Measurements from ENCODE around the gene STX8. TPM values are rescaled to one million over a fixed set of nuclear protein-coding genes. Genes with fewer than 3 reads are reported as not detected.

The STX8 gene
- total RNA-seq, 2 donors from 2014 or later = 46.6 to 72.4 TPM

GRCh38 chr17:9209781-9210370, 365.7 kb downstream of the STX8 start:
- no peaks in the 10 kb centered on the region for H3K36me3 ChIP-seq
- TF ChIP-seq, protein P1, sequence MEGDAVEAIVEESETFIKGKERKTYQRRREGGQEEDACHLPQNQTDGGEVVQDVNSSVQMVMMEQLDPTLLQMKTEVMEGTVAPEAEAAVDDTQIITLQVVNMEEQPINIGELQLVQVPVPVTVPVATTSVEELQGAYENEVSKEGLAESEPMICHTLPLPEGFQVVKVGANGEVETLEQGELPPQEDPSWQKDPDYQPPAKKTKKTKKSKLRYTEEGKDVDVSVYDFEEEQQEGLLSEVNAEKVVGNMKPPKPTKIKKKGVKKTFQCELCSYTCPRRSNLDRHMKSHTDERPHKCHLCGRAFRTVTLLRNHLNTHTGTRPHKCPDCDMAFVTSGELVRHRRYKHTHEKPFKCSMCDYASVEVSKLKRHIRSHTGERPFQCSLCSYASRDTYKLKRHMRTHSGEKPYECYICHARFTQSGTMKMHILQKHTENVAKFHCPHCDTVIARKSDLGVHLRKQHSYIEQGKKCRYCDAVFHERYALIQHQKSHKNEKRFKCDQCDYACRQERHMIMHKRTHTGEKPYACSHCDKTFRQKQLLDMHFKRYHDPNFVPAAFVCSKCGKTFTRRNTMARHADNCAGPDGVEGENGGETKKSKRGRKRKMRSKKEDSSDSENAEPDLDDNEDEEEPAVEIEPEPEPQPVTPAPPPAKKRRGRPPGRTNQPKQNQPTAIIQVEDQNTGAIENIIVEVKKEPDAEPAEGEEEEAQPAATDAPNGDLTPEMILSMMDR (IDR thresholded peaks at IDR 0.05) = no peak
- TF ChIP-seq POLR2A (IDR thresholded peaks at IDR 0.05) = no peak
- TF ChIP-seq POLR2AphosphoS5 (IDR thresholded peaks at IDR 0.05) = no peak
- peaks cover 7% of the 10 kb centered on the region for H3K4me1 ChIP-seq (replicated peaks)
- H3K27ac ChIP-seq = no peak overlapping the region
- intact Hi-C loops (cut with DNase I) = no loop called here
- 91% methylated on average over 7 of the region's 7 CpGs for WGBS
- no peak overlapping the region for H3K4me3 ChIP-seq
- H3K9me3 ChIP-seq = no peaks in the 10 kb centered on the region
- H3K27me3 ChIP-seq (replicated peaks; ENCODE audit: insufficient read depth) = no peaks in the 10 kb centered on the region
- DNase-seq (ENCODE audit: low spot score) = no peak

DNA sequence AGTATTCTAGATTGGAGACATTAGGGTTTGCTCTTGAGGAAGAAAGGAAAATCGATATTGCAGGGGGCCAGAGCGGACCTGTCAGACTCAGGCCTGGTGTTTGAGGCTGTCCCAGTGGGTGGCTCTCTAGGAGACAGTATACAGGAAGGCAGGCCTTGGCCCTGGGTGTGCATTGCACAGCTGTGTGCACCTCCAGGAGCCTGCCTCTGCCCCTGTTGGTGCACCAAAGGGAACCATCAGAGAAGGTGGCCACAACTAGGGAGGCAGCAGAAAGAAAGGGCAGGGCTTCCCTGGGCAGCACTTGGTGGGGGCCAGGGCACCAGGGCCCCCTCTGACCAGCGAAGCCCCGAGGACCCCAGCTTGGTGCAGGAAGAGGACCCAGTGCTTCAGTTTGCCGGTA, 366.3 kb downstream of the STX8 start:
- H3K27me3 ChIP-seq (replicated peaks; ENCODE audit: insufficient read depth) = no peaks in the 10 kb centered on the region
- DNase-seq (ENCODE audit: low spot score) = no peak
- peaks cover 7% of the 10 kb centered on the region for H3K4me1 ChIP-seq (replicated peaks)
- 98% methylated on average over 5 of the region's 5 CpGs for WGBS
- intact Hi-C loops (cut with DNase I) = no loop called here
- no peak overlapping the region for H3K27ac ChIP-seq
- H3K36me3 ChIP-seq = no peaks in the 10 kb centered on the region
- H3K4me3 ChIP-seq = no peak overlapping the region
- H3K9me3 ChIP-seq = no peaks in the 10 kb centered on the region
- TF ChIP-seq, protein P1 (IDR thresholded peaks at IDR 0.05) = no peak
- TF ChIP-seq POLR2AphosphoS5 (IDR thresholded peaks at IDR 0.05) (no peak), POLR2A (IDR thresholded peaks at IDR 0.05) (no peak)

DNA sequence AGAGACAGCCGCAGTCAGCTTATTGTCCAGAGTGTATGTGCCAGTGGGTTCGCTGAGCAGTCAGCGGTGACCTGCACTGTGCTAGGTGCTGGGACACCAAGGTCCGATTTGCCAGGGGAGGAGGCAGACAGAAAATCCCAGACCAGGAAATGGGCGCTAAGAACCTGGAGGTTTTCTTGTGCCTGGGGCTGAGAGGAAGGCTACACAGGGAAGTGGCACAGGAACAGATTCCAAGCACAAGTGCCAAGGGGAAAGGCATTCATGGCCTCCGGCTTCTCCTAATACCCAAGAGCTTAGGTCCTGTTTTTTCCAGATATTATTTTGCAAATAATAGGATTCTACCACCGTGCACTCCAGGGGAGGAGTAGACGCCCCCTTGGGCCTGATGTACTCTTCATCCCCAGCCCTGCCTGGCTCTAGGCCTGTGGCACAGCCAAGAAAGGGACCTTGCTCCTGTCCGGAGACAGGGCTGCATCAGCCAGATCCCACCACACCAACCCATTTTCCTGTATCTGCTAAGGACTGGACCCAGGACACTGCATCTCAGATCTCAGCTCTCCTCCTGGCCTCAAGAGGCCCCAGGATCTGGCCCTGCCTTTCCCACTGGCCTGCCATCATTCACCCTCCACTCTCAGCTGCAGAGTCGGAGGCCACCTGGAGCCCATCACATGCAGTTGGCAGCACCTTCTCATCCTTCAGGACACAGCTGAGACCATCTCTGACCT, 367.1 kb downstream of the STX8 start:
- no peaks in the 10 kb centered on the region for H3K9me3 ChIP-seq
- no peaks in the 10 kb centered on the region for H3K27me3 ChIP-seq (replicated peaks; ENCODE audit: insufficient read depth)
- H3K27ac ChIP-seq = no peak overlapping the region
- H3K36me3 ChIP-seq = no peaks in the 10 kb centered on the region
- H3K4me3 ChIP-seq = no peak overlapping the region
- TF ChIP-seq POLR2AphosphoS5 (IDR thresholded peaks at IDR 0.05) (no peak), POLR2A (IDR thresholded peaks at IDR 0.05) (no peak)
- TF ChIP-seq, protein P1 (IDR thresholded peaks at IDR 0.05) = no peak
- intact Hi-C loops (cut with DNase I) = no loop called here
- no peak for DNase-seq (ENCODE audit: low spot score)
- H3K4me1 ChIP-seq (replicated peaks) = peaks cover 7% of the 10 kb centered on the region
- WGBS = 97% methylated on average over 10 of the region's 10 CpGs

GRCh38 chr17:9206741-9207332, 368.8 kb downstream of the STX8 start:
- 13% methylated on average over 14 of the region's 14 CpGs for WGBS
- peak; percentile 53 for DNase-seq (ENCODE audit: low spot score)
- H3K4me3 ChIP-seq = no peak overlapping the region
- H3K4me1 ChIP-seq (replicated peaks) = peaks cover 7% of the 10 kb centered on the region
- H3K36me3 ChIP-seq = no peaks in the 10 kb centered on the region
- peak overlapping the region; percentile 31 to 32 for H3K27ac ChIP-seq
- H3K9me3 ChIP-seq = no peaks in the 10 kb centered on the region
- intact Hi-C loops (cut with DNase I) = no loop called here
- H3K27me3 ChIP-seq (replicated peaks; ENCODE audit: insufficient read depth) = no peaks in the 10 kb centered on the region
- TF ChIP-seq, protein P1 (IDR thresholded peaks at IDR 0.05) = no peak
- TF ChIP-seq POLR2AphosphoS5 (IDR thresholded peaks at IDR 0.05) = peak; percentile 60

DNA sequence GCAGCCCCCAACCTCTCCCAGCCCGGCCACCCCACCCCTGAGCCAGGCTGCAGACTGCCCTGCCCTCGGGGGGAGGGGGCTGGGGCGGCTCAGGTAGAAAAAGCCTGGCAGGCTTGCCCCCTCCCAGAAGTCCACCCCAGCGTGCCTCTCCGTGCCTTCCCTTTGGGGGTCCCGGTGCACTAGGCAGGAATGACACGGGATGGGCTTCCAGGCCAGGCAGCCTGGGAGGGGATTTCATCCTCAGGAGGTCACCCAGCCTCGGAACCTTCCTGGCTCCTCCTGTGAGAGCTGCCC, 369.3 kb downstream of the STX8 start:
- no peak overlapping the region for H3K4me3 ChIP-seq
- TF ChIP-seq POLR2A (IDR thresholded peaks at IDR 0.05) (no peak), POLR2AphosphoS5 (IDR thresholded peaks at IDR 0.05) (no peak)
- TF ChIP-seq, protein P1 (IDR thresholded peaks at IDR 0.05) = no peak
- no peak for DNase-seq (ENCODE audit: low spot score)
- WGBS = 41% methylated on average over 8 of the region's 8 CpGs
- peak overlapping the region; percentile 31 to 32 for H3K27ac ChIP-seq
- H3K27me3 ChIP-seq (replicated peaks; ENCODE audit: insufficient read depth) = no peaks in the 10 kb centered on the region
- H3K9me3 ChIP-seq = no peaks in the 10 kb centered on the region
- intact Hi-C loops (cut with DNase I) = no loop called here
- peaks cover 7% of the 10 kb centered on the region for H3K4me1 ChIP-seq (replicated peaks)
- no peaks in the 10 kb centered on the region for H3K36me3 ChIP-seq

Data from prostate gland (tissue), 2 donors.